ENCODE results near the gene NANS. TPM values are rescaled to one million over a fixed set of nuclear protein-coding genes. Genes with fewer than 3 reads are reported as not detected.
A peak's percentile ranks its signal among the peaks of the same experiment; 100 is the strongest.

Gene NANS
- total RNA-seq, 1 experiment from 2014 or later, result 40.4 TPM

GRCh38 chr9:98083061-98083501 lies 26.5 kb downstream of the NANS start:
- Histone ChIP-seq H2BK15ac (ENCODE audit: low read depth, low read length) (no peak overlapping the region), H4K20me1 (ENCODE audit: control insufficient read depth, insufficient read depth, insufficient read length) (no peaks in the 10 kb centered on the region), H2BK20ac (ENCODE audit: low read depth, low read length, poor library complexity, severe bottlenecking) (no peak overlapping the region), H2BK120ac (ENCODE audit: low read depth, low read length, poor library complexity, severe bottlenecking) (no peak overlapping the region), H2AFZ (ENCODE audit: low read length) (no peak overlapping the region), H3K9ac (ENCODE audit: extremely low read depth, insufficient read length, low read length) (no peak overlapping the region), H3K18ac (ENCODE audit: insufficient read length, low read depth, low read length) (no peak overlapping the region), H2BK5ac (ENCODE audit: insufficient read length, low read length) (no peak overlapping the region), H3K27me3 (ENCODE audit: insufficient read depth, low read length) (no peaks in the 10 kb centered on the region), H2AK5ac (ENCODE audit: insufficient read length, low read length) (no peak overlapping the region), H3K79me1 (ENCODE audit: insufficient read depth, low read depth, low read length, poor library complexity, severe bottlenecking) (no peaks in the 10 kb centered on the region), H3K9me3 (ENCODE audit: control insufficient read depth, low read depth, low read length) (no peaks in the 10 kb centered on the region), H3K23me2 (ENCODE audit: insufficient read length, low read depth, low read length, poor library complexity, severe bottlenecking) (no peaks in the 10 kb centered on the region), H3K4ac (ENCODE audit: low read depth, low read length) (no peak overlapping the region), H4K5ac (ENCODE audit: insufficient read length, low read depth, low read length) (no peak overlapping the region), H3K4me2 (ENCODE audit: insufficient read depth, insufficient read length, low read length) (no peak overlapping the region), H3K4me1 (ENCODE audit: insufficient read depth, low read length) (no peaks in the 10 kb centered on the region), H3K14ac (ENCODE audit: insufficient read depth, low read length) (no peak overlapping the region), H3K79me2 (ENCODE audit: insufficient read depth, low read length) (no peaks in the 10 kb centered on the region), H3K56ac (ENCODE audit: insufficient read length, low read depth, low read length) (no peak overlapping the region), H4K91ac (ENCODE audit: insufficient read length, low read depth, low read length) (no peak overlapping the region), H4K8ac (replicated peaks; ENCODE audit: insufficient read length, low read depth, low read length) (no peak overlapping the region), H3K27ac (ENCODE audit: insufficient read length, low read depth, low read length) (no peak overlapping the region), H2BK12ac (ENCODE audit: insufficient read length, low read depth, low read length) (no peak overlapping the region), H3T11ph (ENCODE audit: low read length) (no peak overlapping the region), H3K23ac (ENCODE audit: insufficient read length, low read depth, low read length) (no peak overlapping the region)
- DNase-seq, result no peak
- no CpG with 5 or more reads among the region's 2 CpGs for WGBS (ENCODE audit: extremely low coverage, insufficient read length, low lambda C conversion rate)
- TF ChIP-seq CTCF (conservative IDR thresholded peaks at IDR 0.05), result no peak
- Mint-ChIP-seq H3K36me3 (ENCODE audit: insufficient read depth in 1 of 3, low read depth in 3 of 3) (peaks cover 6 to 44% (median 30%) of the 10 kb centered on the region in 3 experiments), H3K27ac (0 out of 7 replicates have a peak overlapping the region, but pooled peaks of 1 of the 3 experiments have one; percentile 25), H3K9me3 (no peaks in the 10 kb centered on the region), H3K27me3 (ENCODE audit: low read depth) (peaks cover 5% of the 10 kb centered on the region), H3K4me3 (no peak overlapping the region), H3K4me1 (peaks cover 18 to 22% of the 10 kb centered on the region in 2 experiments)
